T-helper 1 cell treated with Interleukin-12 subunit alpha and Interleukin-12 subunit beta and Interleukin-4 antibody, amounts not matched to agents 30 μg/mL and 1 μg/mL, for 36 hours (primary cell): ENCODE data around the gene GATB.

Source experiments
- H3K27ac Mint-ChIP-seq: one replicate; pipeline ENCODE4 v1.8.0; 2021; ENCODE audit warnings: mild to moderate bottlenecking, mixed read lengths
- H3K27me3 Mint-ChIP-seq: one replicate; pipeline ENCODE4 v1.8.0; 2021; ENCODE audit warnings: low read depth, mixed read lengths
- H3K36me3 Mint-ChIP-seq: one replicate; pipeline ENCODE4 v1.8.0; 2021; ENCODE audit warnings: low read depth, mixed read lengths
- H3K4me1 Mint-ChIP-seq: one replicate; pipeline ENCODE4 v1.8.0; 2021; ENCODE audit warnings: low read depth, mixed read lengths
- H3K4me3 Mint-ChIP-seq: one replicate; pipeline ENCODE4 v1.8.0; 2021; ENCODE audit warnings: mild to moderate bottlenecking, moderate library complexity, mixed read lengths
- H3K9me3 Mint-ChIP-seq: one replicate; pipeline ENCODE4 v1.8.0; 2021; ENCODE audit warnings: mixed read lengths

GATB gene

GRCh38 chr4:151760712-151761661 lies at the start of gene GATB:
GATB (minus strand) TSS chr4:151761007; CDS start chr4:151760982, 25 bp downstream.
- Mint-ChIP-seq H3K4me1 (peaks cover 17% of the 10 kb centered on the region), H3K9me3 (peaks cover 5% of the 10 kb centered on the region), H3K27me3 (peaks cover 4% of the 10 kb centered on the region), H3K36me3 (peaks cover 3% of the 10 kb centered on the region), H3K4me3 (peak within 1 kb of the TSS; percentile 99), H3K27ac (peak within 1 kb of the TSS; percentile 96)

- H3K4me1 Mint-ChIP-seq, result peaks cover 1% of the 10 kb centered on the region
- H3K27me3 Mint-ChIP-seq, result no peaks in the 10 kb centered on the region
These were observed 49.7 kb upstream of the GATB start for GRCh38 chr4:151810476-151810875.

GRCh38 chr4:151809716-151810115 lies 48.9 kb upstream of the GATB start:
- peaks cover 1% of the 10 kb centered on the region for H3K4me1 Mint-ChIP-seq
- no peak overlapping the region for H3K27ac Mint-ChIP-seq

More at GRCh38 chr4:151810476-151810875, 49.7 kb upstream of the GATB start:
- Mint-ChIP-seq H3K4me3 (no peak overlapping the region), H3K9me3 (no peaks in the 10 kb centered on the region), H3K36me3 (no peaks in the 10 kb centered on the region), H3K27ac (no peak overlapping the region)

GRCh38 chr4:151808542-151808941 lies 47.7 kb upstream of the GATB start:
- H3K4me3 Mint-ChIP-seq, result no peak overlapping the region
- no peak overlapping the region for H3K27ac Mint-ChIP-seq
- peaks cover 1% of the 10 kb centered on the region for H3K4me1 Mint-ChIP-seq
- H3K27me3 Mint-ChIP-seq, result no peaks in the 10 kb centered on the region
- H3K9me3 Mint-ChIP-seq, result no peaks in the 10 kb centered on the region
- H3K36me3 Mint-ChIP-seq, result no peaks in the 10 kb centered on the region

More at GRCh38 chr4:151809716-151810115, 48.9 kb upstream of the GATB start:
- H3K9me3 Mint-ChIP-seq, result no peaks in the 10 kb centered on the region
- no peaks in the 10 kb centered on the region for H3K27me3 Mint-ChIP-seq
- H3K36me3 Mint-ChIP-seq, result no peaks in the 10 kb centered on the region
- H3K4me3 Mint-ChIP-seq, result no peak overlapping the region

GRCh38 chr4:151808120-151808529 lies 47.3 kb upstream of the GATB start:
- no peaks in the 10 kb centered on the region for H3K27me3 Mint-ChIP-seq
- no peak overlapping the region for H3K4me3 Mint-ChIP-seq

GRCh38 chr4:151807220-151807619 lies 46.4 kb upstream of the GATB start:
- H3K36me3 Mint-ChIP-seq, result no peaks in the 10 kb centered on the region
- H3K4me3 Mint-ChIP-seq, result no peak overlapping the region
- H3K27me3 Mint-ChIP-seq, result no peaks in the 10 kb centered on the region
- no peak overlapping the region for H3K27ac Mint-ChIP-seq
- H3K9me3 Mint-ChIP-seq, result no peaks in the 10 kb centered on the region
- H3K4me1 Mint-ChIP-seq, result peaks cover 1% of the 10 kb centered on the region

More at GRCh38 chr4:151808120-151808529, 47.3 kb upstream of the GATB start:
- Mint-ChIP-seq H3K27ac (no peak overlapping the region), H3K9me3 (no peaks in the 10 kb centered on the region), H3K36me3 (no peaks in the 10 kb centered on the region), H3K4me1 (peaks cover 1% of the 10 kb centered on the region)

GRCh38 chr4:151806511-151806927 lies 45.7 kb upstream of the GATB start:
- H3K4me1 Mint-ChIP-seq, result peaks cover 1% of the 10 kb centered on the region
- no peak overlapping the region for H3K27ac Mint-ChIP-seq

GRCh38 chr4:151804821-151805220 lies 44.0 kb upstream of the GATB start:
- Mint-ChIP-seq H3K9me3 (no peaks in the 10 kb centered on the region), H3K4me3 (no peak overlapping the region), H3K4me1 (no peaks in the 10 kb centered on the region), H3K27me3 (no peaks in the 10 kb centered on the region), H3K27ac (no peak overlapping the region), H3K36me3 (no peaks in the 10 kb centered on the region)

More at GRCh38 chr4:151806511-151806927, 45.7 kb upstream of the GATB start:
- Mint-ChIP-seq H3K36me3 (no peaks in the 10 kb centered on the region), H3K27me3 (no peaks in the 10 kb centered on the region), H3K4me3 (no peak overlapping the region), H3K9me3 (no peaks in the 10 kb centered on the region)

GRCh38 chr4:151804086-151804630 lies 43.4 kb upstream of the GATB start:
- no peaks in the 10 kb centered on the region for H3K27me3 Mint-ChIP-seq
- H3K27ac Mint-ChIP-seq, result no peak overlapping the region
- H3K9me3 Mint-ChIP-seq, result no peaks in the 10 kb centered on the region
- H3K4me3 Mint-ChIP-seq, result no peak overlapping the region
- no peaks in the 10 kb centered on the region for H3K36me3 Mint-ChIP-seq
- H3K4me1 Mint-ChIP-seq, result no peaks in the 10 kb centered on the region

- no peaks in the 10 kb centered on the region for H3K4me1 Mint-ChIP-seq
- no peaks in the 10 kb centered on the region for H3K27me3 Mint-ChIP-seq
- H3K27ac Mint-ChIP-seq, result no peak overlapping the region
- H3K4me3 Mint-ChIP-seq, result no peak overlapping the region
- H3K36me3 Mint-ChIP-seq, result no peaks in the 10 kb centered on the region
- H3K9me3 Mint-ChIP-seq, result no peaks in the 10 kb centered on the region
These were observed 42.4 kb upstream of the GATB start for GRCh38 chr4:151803246-151803645.

GRCh38 chr4:151801547-151802516 lies 41.0 kb upstream of the GATB start:
- H3K27me3 Mint-ChIP-seq, result no peaks in the 10 kb centered on the region
- H3K4me3 Mint-ChIP-seq, result no peak overlapping the region
- no peak overlapping the region for H3K27ac Mint-ChIP-seq
- H3K9me3 Mint-ChIP-seq, result no peaks in the 10 kb centered on the region
- H3K4me1 Mint-ChIP-seq, result no peaks in the 10 kb centered on the region
- no peaks in the 10 kb centered on the region for H3K36me3 Mint-ChIP-seq

- Mint-ChIP-seq H3K4me3 (no peak overlapping the region), H3K36me3 (no peaks in the 10 kb centered on the region), H3K27ac (no peak overlapping the region), H3K9me3 (no peaks in the 10 kb centered on the region), H3K4me1 (no peaks in the 10 kb centered on the region), H3K27me3 (peaks cover 10% of the 10 kb centered on the region)
These were observed 38.7 kb upstream of the GATB start for GRCh38 chr4:151799417-151800012.

GRCh38 chr4:151798678-151799416 lies 38.0 kb upstream of the GATB start:
- no peaks in the 10 kb centered on the region for H3K4me1 Mint-ChIP-seq
- no peak overlapping the region for H3K27ac Mint-ChIP-seq
- peaks cover 14% of the 10 kb centered on the region for H3K27me3 Mint-ChIP-seq
- no peak overlapping the region for H3K4me3 Mint-ChIP-seq
- H3K36me3 Mint-ChIP-seq, result no peaks in the 10 kb centered on the region
- no peaks in the 10 kb centered on the region for H3K9me3 Mint-ChIP-seq
